IMR-90 (cell line): ENCODE results near the gene CHIT1. TPM values are rescaled to one million over a fixed set of nuclear protein-coding genes. Genes with fewer than 3 reads are reported as not detected.

Source experiments
- ATAC-seq: fragments of 200-7000 bp; cut with Tn5 transposase; 2 replicates; pipeline ENCODE4 v1.9.1; 2020; ENCODE audit warnings: low read depth, mild to moderate bottlenecking, moderate library complexity
- BruUV-seq: library from RNA; stranded (reverse); fragments of 400-500 nt; replicated peaks from 2 replicates; lab custom pipeline; 2021; lab: Mats Ljungman, UMichigan
- CTCF ChIA-PET: fragments of 300-600 bp; formaldehyde crosslinking; extraction: SDS; loops from one replicate; lab custom pipeline; 2021; ENCODE audit warnings: antibody characterized with exemption; lab: Yijun Ruan, JAX
- POLR2A ChIA-PET: fragments of 300-600 bp; sonication (Branson Sonifier 250); formaldehyde crosslinking; loops from one replicate; lab custom pipeline; 2022; ENCODE audit warnings: antibody characterized with exemption; ENCODE audit not compliant: unreplicated experiment; lab: Charles Lee
- DNase-seq: peaks from one replicate; pipeline ENCODE4 v3.0.0; 2013
- H2AFZ ChIP-seq: replicated peaks from 2 replicates; pipeline ENCODE3; 2013; ENCODE audit warnings: low read length, mild to moderate bottlenecking; ENCODE audit not compliant: poor library complexity
- H2AK5ac ChIP-seq: 2 replicates; pipeline ENCODE4 v1.6.1; 2013; ENCODE audit warnings: low read depth, low read length, inconsistent platforms
- H2AK9ac ChIP-seq: replicated peaks from 2 replicates; pipeline ENCODE3; 2013; ENCODE audit warnings: mild to moderate bottlenecking, low read depth, low read length, moderate library complexity; ENCODE audit not compliant: poor library complexity
- H2BK120ac ChIP-seq: 2 replicates; pipeline ENCODE4 v1.6.1; 2013; ENCODE audit warnings: low read depth, low read length, inconsistent platforms
- H2BK15ac ChIP-seq: 3 replicates; pipeline ENCODE4 v1.6.1; 2013; ENCODE audit warnings: low read depth, low read length, inconsistent platforms
- H2BK20ac ChIP-seq: 2 replicates; pipeline ENCODE4 v1.6.1; 2013; ENCODE audit warnings: low read depth, mild to moderate bottlenecking, inconsistent platforms, low read length, moderate library complexity
- H2BK5ac ChIP-seq: 2 replicates; pipeline ENCODE4 v1.6.1; 2013; ENCODE audit warnings: mild to moderate bottlenecking, low read depth, low read length, inconsistent platforms; ENCODE audit not compliant: poor library complexity, severe bottlenecking
- H3K14ac ChIP-seq: replicated peaks from 2 replicates; pipeline ENCODE4 v1.6.1; 2013; ENCODE audit warnings: low read depth, low read length, inconsistent platforms
- H3K18ac ChIP-seq: 2 replicates; pipeline ENCODE4 v1.6.1; 2013; ENCODE audit warnings: low read depth, low read length, control low read depth
- H3K23ac ChIP-seq: 2 replicates; pipeline ENCODE4 v1.6.1; 2013; ENCODE audit warnings: low read depth, low read length, inconsistent platforms
- H3K27ac ChIP-seq: 2 replicates; pipeline ENCODE4 v1.5.1; 2013; ENCODE audit warnings: mild to moderate bottlenecking, control low read depth, low read length; ENCODE audit not compliant: insufficient read depth
- H3K27me3 ChIP-seq: 2 replicates; pipeline ENCODE4 v1.6.1; 2013; ENCODE audit warnings: low read length; ENCODE audit not compliant: control insufficient read depth, insufficient read depth
- H3K36me3 ChIP-seq: 2 replicates; pipeline ENCODE4 v1.6.1; 2013; ENCODE audit warnings: low read length, mixed read lengths; ENCODE audit not compliant: control insufficient read depth, insufficient read depth
- H3K4ac ChIP-seq: 2 replicates; pipeline ENCODE4 v1.6.1; 2013; ENCODE audit warnings: low read depth, low read length, inconsistent platforms
- H3K4me1 ChIP-seq: 2 replicates; pipeline ENCODE4 v1.6.1; 2013; ENCODE audit warnings: low read length, mixed read lengths; ENCODE audit not compliant: control insufficient read depth, insufficient read depth
- H3K4me2 ChIP-seq: 2 replicates; pipeline ENCODE4 v1.6.1; 2013; ENCODE audit warnings: low read depth, mild to moderate bottlenecking, control low read depth, low read length, moderate library complexity
- H3K4me3 ChIP-seq: 2 replicates; pipeline ENCODE4 v1.5.1; 2013; ENCODE audit warnings: low read depth, mild to moderate bottlenecking, control low read depth, low read length, moderate library complexity; ENCODE audit not compliant: insufficient read depth
- H3K56ac ChIP-seq: 2 replicates; pipeline ENCODE4 v1.6.1; 2013; ENCODE audit warnings: low read length, inconsistent platforms; ENCODE audit not compliant: insufficient read depth; ENCODE audit errors: extremely low read depth
- H3K79me1 ChIP-seq, 2 experiments: 2 replicates each; pipeline ENCODE4 v1.6.1; 2013; ENCODE audit warnings: low read length in 2 of 2, inconsistent platforms in 1 of 2, low read depth in 1 of 2
- H3K9ac ChIP-seq: 2 replicates; pipeline ENCODE4 v1.6.1; 2013; ENCODE audit warnings: low read depth, low read length, control low read depth
- H3K9me1 ChIP-seq: 2 replicates; pipeline ENCODE4 v1.6.1; 2013; ENCODE audit warnings: low read length, inconsistent platforms; ENCODE audit not compliant: insufficient read depth
- H3K9me3 ChIP-seq: 2 replicates; pipeline ENCODE4 v1.6.1; 2013; ENCODE audit warnings: low read length; ENCODE audit not compliant: control insufficient read depth, insufficient read depth
- H4K20me1 ChIP-seq: 2 replicates; pipeline ENCODE4 v1.6.1; 2013; ENCODE audit warnings: low read length, inconsistent platforms; ENCODE audit not compliant: insufficient read depth
- H4K5ac ChIP-seq: 2 replicates; pipeline ENCODE4 v1.6.1; 2013; ENCODE audit warnings: mild to moderate bottlenecking, low read depth, low read length, control low read depth
- H4K8ac ChIP-seq, 2 experiments: 2 replicates each; pipeline ENCODE4 v1.6.1; 2013; ENCODE audit warnings: low read depth in 2 of 2, low read length in 2 of 2, control low read depth in 1 of 2, inconsistent platforms in 1 of 2
- H4K91ac ChIP-seq: 2 replicates; pipeline ENCODE4 v1.6.1; 2013; ENCODE audit warnings: low read depth, low read length, inconsistent platforms; ENCODE audit not compliant: insufficient read depth
- BHLHE40 ChIP-seq: fragments of 150-350 bp; IDR thresholded peaks from 2 replicates; pipeline ENCODE4 v1.6.1; 2016; ENCODE audit warnings: mild to moderate bottlenecking, low read depth, low read length
- FOS ChIP-seq: fragments of 150-350 bp; IDR thresholded peaks from 2 replicates; pipeline ENCODE4 v1.6.1; 2016; ENCODE audit warnings: low read depth, low read length
- MAFK ChIP-seq: IDR thresholded peaks from 2 replicates; pipeline ENCODE4 v1.6.1; 2012; ENCODE audit warnings: low read depth, low read length, improper control_type of control experiment
- MAZ ChIP-seq: IDR thresholded peaks from 2 replicates; pipeline ENCODE4 v1.6.1; 2012; ENCODE audit warnings: low read depth, mild to moderate bottlenecking, low read length, improper control_type of control experiment, moderate library complexity, borderline replicate concordance
- NFE2L2 ChIP-seq: fragments of 150-350 bp; IDR thresholded peaks from 2 replicates; pipeline ENCODE4 v1.6.1; 2016; ENCODE audit warnings: low read depth, mild to moderate bottlenecking, low read length
- RAD21 ChIP-seq: IDR thresholded peaks from 2 replicates; pipeline ENCODE4 v1.6.1; 2012; ENCODE audit warnings: low read length, improper control_type of control experiment
- RCOR1 ChIP-seq: IDR thresholded peaks from 2 replicates; pipeline ENCODE4 v1.6.1; 2012; ENCODE audit warnings: mild to moderate bottlenecking, low read length, improper control_type of control experiment; ENCODE audit not compliant: insufficient replicate concordance
- RFX5 ChIP-seq: IDR thresholded peaks from 2 replicates; pipeline ENCODE4 v1.8.0; 2012; ENCODE audit warnings: low read depth, mild to moderate bottlenecking, low read length, moderate library complexity
- SMC3 ChIP-seq: fragments of 150-350 bp; IDR thresholded peaks from 2 replicates; pipeline ENCODE4 v1.6.1; 2016; ENCODE audit warnings: low read depth, mild to moderate bottlenecking, antibody characterized with exemption, low read length, moderate library complexity
- WGBS, 2 experiments: methylation state at CpG; one replicate each; pipeline versions ENCODE4 v1.1.5 to v1.1.7; 2013; ENCODE audit warnings: missing lambda C conversion rate in 2 of 2; ENCODE audit not compliant: insufficient read length in 1 of 2; ENCODE audit errors: extremely low coverage in 2 of 2; 5-methylcytosine and 5-hydroxymethylcytosine counted together
- dilution Hi-C: fragments of 300-500 bp; cut with HindIII; formaldehyde crosslinking; loops from one replicate; pipeline ENCODE4 v1.14.3; 2018; ENCODE audit warnings: low sequenced_read_pairs; ENCODE audit not compliant: unreplicated experiment
- in situ Hi-C: fragments of 300-500 bp; cut with MboI; formaldehyde crosslinking; loops from 3 replicates; pipeline ENCODE4 v1.14.3; 2019; ENCODE audit warnings: low sequenced_read_pairs, inconsistent platforms, mixed read lengths
- intact Hi-C: fragments of 100-400 bp; cut with micrococcal nuclease; formaldehyde crosslinking; loops from 2 replicates; pipeline ENCODE4 v1.10.0; 2022
- polyA plus RNA-seq, 3 experiments: library from polyadenylated mRNA; depleted of rRNA; stranded (reverse); fragments of >200 nt; gene quantifications; 2 replicates each; pipeline ENCODE4 v1.2.3, GENCODE V29; 2012; ENCODE audit warnings: low replicate concordance in 1 of 3
- total RNA-seq: library from RNA; depleted of rRNA; stranded (reverse); fragments of >200 nt; gene quantifications from 2 replicates; pipeline ENCODE4 v1.2.3, GENCODE V29; 2012
- TF ChIP-seq, protein P1 (sequence below): fragments of 150-350 bp; IDR thresholded peaks from 2 replicates; pipeline ENCODE4 v1.6.1; 2016; ENCODE audit warnings: low read depth, mild to moderate bottlenecking, low read length, moderate library complexity, borderline replicate concordance
- TF ChIP-seq, protein P2 (sequence below): conservative IDR thresholded peaks from 2 replicates; pipeline ENCODE4 v1.5.1; 2012; ENCODE audit warnings: mild to moderate bottlenecking, low read depth, low read length, improper control_type of control experiment

The CHIT1 gene
- total and polyA plus RNA-seq, 2 of the 4 experiments (the other 2 are of a cell fraction) = not detected

DNA sequence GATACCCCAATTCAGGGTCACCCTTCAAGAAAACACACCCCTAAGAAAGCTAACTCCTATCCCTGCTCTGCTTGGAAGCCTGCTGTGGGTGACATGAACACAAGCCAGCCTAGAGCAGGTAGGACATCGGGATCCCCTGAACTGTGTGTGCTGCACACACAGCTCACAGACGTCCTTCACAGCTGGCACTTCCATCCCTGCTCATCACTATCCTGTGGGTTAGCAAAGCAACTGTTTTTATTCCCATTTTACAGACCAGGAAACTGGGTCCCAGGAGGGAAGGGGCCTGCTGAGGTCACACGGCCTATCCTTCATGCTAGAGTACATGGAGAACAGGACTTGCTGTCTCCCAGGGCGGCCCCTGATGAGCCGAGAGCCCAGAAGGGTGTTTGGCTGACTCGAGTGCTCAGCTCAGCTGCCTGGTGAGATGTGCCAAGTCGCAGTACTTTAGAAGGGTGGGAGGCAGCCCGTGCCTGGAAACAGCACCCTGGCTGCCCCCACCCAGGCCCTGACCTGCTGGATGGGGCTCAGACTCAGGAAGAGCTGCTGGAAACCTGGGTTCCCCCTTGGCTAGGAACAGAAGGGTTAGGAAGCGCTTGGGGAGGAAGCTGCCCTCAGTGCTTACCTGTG lies 47.6 kb upstream of the CHIT1 start:
- H4K20me1 ChIP-seq = no peaks in the 10 kb centered on the region
- H3K4ac ChIP-seq = no peak overlapping the region
- H2AFZ ChIP-seq = peak overlapping the region; percentile 47
- ChIA-PET CTCF (interaction anchor here (2.2 kb wide), 1 partner anchor 10 kb away, joined by 10 read pairs; no protein-coding TSS in a partner anchor), POLR2A (no interaction called here)
- H3K4me2 ChIP-seq = no peak overlapping the region
- intact Hi-C loops (no loop called here), in situ Hi-C loops (loop anchor here (10.0 kb wide), 1 partner anchor 168 kb away; no protein-coding TSS in a partner anchor), dilution Hi-C loops (no loop called here)
- H3K79me1 ChIP-seq = no peaks in the 10 kb centered on the region
- H3K9me1 ChIP-seq = no peaks in the 10 kb centered on the region; the same call in 1 of the 2 replicates
- no peak overlapping the region for H3K56ac ChIP-seq
- WGBS, 2 experiments = 65% methylated on average over 5 of the region's 9 CpGs; no CpG with 5 or more reads in 1 of the 2 experiments
- H2BK15ac ChIP-seq = no peak overlapping the region
- TF ChIP-seq, protein P1, sequence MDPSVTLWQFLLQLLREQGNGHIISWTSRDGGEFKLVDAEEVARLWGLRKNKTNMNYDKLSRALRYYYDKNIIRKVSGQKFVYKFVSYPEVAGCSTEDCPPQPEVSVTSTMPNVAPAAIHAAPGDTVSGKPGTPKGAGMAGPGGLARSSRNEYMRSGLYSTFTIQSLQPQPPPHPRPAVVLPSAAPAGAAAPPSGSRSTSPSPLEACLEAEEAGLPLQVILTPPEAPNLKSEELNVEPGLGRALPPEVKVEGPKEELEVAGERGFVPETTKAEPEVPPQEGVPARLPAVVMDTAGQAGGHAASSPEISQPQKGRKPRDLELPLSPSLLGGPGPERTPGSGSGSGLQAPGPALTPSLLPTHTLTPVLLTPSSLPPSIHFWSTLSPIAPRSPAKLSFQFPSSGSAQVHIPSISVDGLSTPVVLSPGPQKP = no peak
- TF ChIP-seq NFE2L2 = no peak
- no peak for TF ChIP-seq BHLHE40
- no peak for TF ChIP-seq MAFK
- TF ChIP-seq RAD21 = no peak
- no peak for TF ChIP-seq SMC3
- no peak for TF ChIP-seq RCOR1
- TF ChIP-seq MAZ = no peak
- TF ChIP-seq FOS = no peak
- TF ChIP-seq RFX5 = no peak
- TF ChIP-seq, protein P2, sequence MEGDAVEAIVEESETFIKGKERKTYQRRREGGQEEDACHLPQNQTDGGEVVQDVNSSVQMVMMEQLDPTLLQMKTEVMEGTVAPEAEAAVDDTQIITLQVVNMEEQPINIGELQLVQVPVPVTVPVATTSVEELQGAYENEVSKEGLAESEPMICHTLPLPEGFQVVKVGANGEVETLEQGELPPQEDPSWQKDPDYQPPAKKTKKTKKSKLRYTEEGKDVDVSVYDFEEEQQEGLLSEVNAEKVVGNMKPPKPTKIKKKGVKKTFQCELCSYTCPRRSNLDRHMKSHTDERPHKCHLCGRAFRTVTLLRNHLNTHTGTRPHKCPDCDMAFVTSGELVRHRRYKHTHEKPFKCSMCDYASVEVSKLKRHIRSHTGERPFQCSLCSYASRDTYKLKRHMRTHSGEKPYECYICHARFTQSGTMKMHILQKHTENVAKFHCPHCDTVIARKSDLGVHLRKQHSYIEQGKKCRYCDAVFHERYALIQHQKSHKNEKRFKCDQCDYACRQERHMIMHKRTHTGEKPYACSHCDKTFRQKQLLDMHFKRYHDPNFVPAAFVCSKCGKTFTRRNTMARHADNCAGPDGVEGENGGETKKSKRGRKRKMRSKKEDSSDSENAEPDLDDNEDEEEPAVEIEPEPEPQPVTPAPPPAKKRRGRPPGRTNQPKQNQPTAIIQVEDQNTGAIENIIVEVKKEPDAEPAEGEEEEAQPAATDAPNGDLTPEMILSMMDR = no peak
- no peak overlapping the region for H3K18ac ChIP-seq
- no peaks in the 10 kb centered on the region for H3K36me3 ChIP-seq
- H4K8ac ChIP-seq = no peak overlapping the region
- no peak overlapping the region for H2AK9ac ChIP-seq
- no peak overlapping the region for H3K23ac ChIP-seq
- H2AK5ac ChIP-seq = no peak overlapping the region
- DNase-seq (no peak), ATAC-seq (no peak)
- no peak overlapping the region for H3K4me3 ChIP-seq
- no peak overlapping the region for H3K27ac ChIP-seq
- H2BK5ac ChIP-seq = no peak overlapping the region
- no peak overlapping the region for H2BK20ac ChIP-seq
- no TSS peak for BruUV-seq
- no peak overlapping the region for H4K91ac ChIP-seq
- H4K5ac ChIP-seq = no peak overlapping the region
- H3K14ac ChIP-seq = no peak overlapping the region
- no peaks in the 10 kb centered on the region for H3K27me3 ChIP-seq
- no peak overlapping the region for H2BK120ac ChIP-seq
- H3K4me1 ChIP-seq = peaks cover 12% of the 10 kb centered on the region; the same call in 1 of the 2 replicates
- no peaks in the 10 kb centered on the region for H3K9me3 ChIP-seq
- H3K9ac ChIP-seq = no peak overlapping the region
